H1 (cell line): ENCODE measurements around the gene AQP12A. TPM values are rescaled to one million over a fixed set of nuclear protein-coding genes. Genes with fewer than 3 reads are reported as not detected.
"Not testable (repeated sequence)": the region's sequence is repeated elsewhere in the genome, so short reads cannot be mapped to it uniquely, and the experiment has no call there.

ENCODE experiments used
- CTCF ChIA-PET: fragments of 300-600 bp; sonication (Branson Sonifier 250); formaldehyde crosslinking; loops from one replicate; lab custom pipeline; 2021; ENCODE audit not compliant: partially characterized antibody; lab: Charles Lee
- POLR2A ChIA-PET: fragments of 300-600 bp; sonication (Branson Sonifier 250); formaldehyde crosslinking; loops from one replicate; lab custom pipeline; 2021; ENCODE audit warnings: inconsistent platforms; ENCODE audit not compliant: partially characterized antibody; lab: Charles Lee
- DNase-seq, 2 experiments: peaks; one replicate each; pipeline versions ENCODE4 v3.0.0 to v3.0.0-alpha.2; 2010 to 2022; ENCODE audit warnings: low spot score in 2 of 2, low read depth in 1 of 2, mixed read lengths in 1 of 2
- FAIRE-seq: peaks from 2 replicates; lab custom pipeline; 2011; peaks lifted over from hg19 to GRCh38; lab: Jason Lieb, UNC
- H2AFZ ChIP-seq: 2 replicates; pipeline ENCODE4 v1.8.1; 2012; ENCODE audit warnings: low read length, inconsistent platforms
- H2AK5ac ChIP-seq: 2 replicates; pipeline ENCODE4 v1.6.1; 2013; ENCODE audit warnings: low read depth, low read length
- H2BK120ac ChIP-seq: replicated peaks from 2 replicates; pipeline ENCODE3; 2013; ENCODE audit warnings: low read depth, low read length, inconsistent platforms
- H2BK12ac ChIP-seq: 2 replicates; pipeline ENCODE4 v1.6.1; 2013; ENCODE audit warnings: low read depth, low read length
- H2BK15ac ChIP-seq: 2 replicates; pipeline ENCODE4 v1.6.1; 2013; ENCODE audit warnings: low read length
- H2BK20ac ChIP-seq: 2 replicates; pipeline ENCODE4 v1.6.1; 2013; ENCODE audit warnings: low read length
- H2BK5ac ChIP-seq: 2 replicates; pipeline ENCODE4 v1.6.1; 2013; ENCODE audit warnings: low read depth, low read length
- H3K14ac ChIP-seq: 2 replicates; pipeline ENCODE4 v1.6.1; 2013; ENCODE audit warnings: inconsistent platforms; ENCODE audit not compliant: insufficient read length
- H3K18ac ChIP-seq: 2 replicates; pipeline ENCODE4 v1.6.1; 2013; ENCODE audit warnings: low read length; ENCODE audit errors: extremely low read depth
- H3K23ac ChIP-seq: 2 replicates; pipeline ENCODE4 v1.6.1; 2013; ENCODE audit warnings: inconsistent platforms; ENCODE audit not compliant: insufficient read length
- H3K23me2 ChIP-seq: 2 replicates; pipeline ENCODE4 v1.6.1; 2013; ENCODE audit warnings: low read depth, low read length
- H3K27ac ChIP-seq: 2 replicates; pipeline ENCODE4 v1.6.1; 2011; ENCODE audit warnings: low read depth, low read length, inconsistent platforms
- H3K27me3 ChIP-seq, 4 experiments: replicated peaks in 1 of 4; 1 replicate in 1 of 4; 2 replicates in 3 of 4; pipeline versions ENCODE4 v1.6.1 to v1.8.1; 2011 to 2013; ENCODE audit warnings: low read length in 3 of 4, mild to moderate bottlenecking in 3 of 4, inconsistent platforms in 2 of 4, mixed read lengths in 2 of 4, moderate library complexity in 1 of 4; ENCODE audit not compliant: control insufficient read depth in 3 of 4, insufficient read depth in 3 of 4; ENCODE audit errors: extremely low read depth in 1 of 4
- H3K36me3 ChIP-seq, 4 experiments: 2 replicates each; pipeline versions ENCODE4 v1.6.1 to v1.8.1; 2011 to 2013; ENCODE audit warnings: mild to moderate bottlenecking in 4 of 4, low read length in 3 of 4, moderate library complexity in 2 of 4, control low read depth in 1 of 4, inconsistent platforms in 1 of 4; ENCODE audit not compliant: insufficient read depth in 4 of 4, control insufficient read depth in 2 of 4
- H3K4ac ChIP-seq: replicated peaks from 2 replicates; pipeline ENCODE3; 2013; ENCODE audit warnings: low read length, low read depth, mixed read lengths, inconsistent platforms; ENCODE audit not compliant: insufficient read length
- H3K4me1 ChIP-seq, 4 experiments: replicated peaks in 1 of 4; 1 replicate in 1 of 4; 2 replicates in 3 of 4; pipeline versions ENCODE4 v1.6.1 to v1.8.1; 2011 to 2013; ENCODE audit warnings: low read length in 3 of 4, inconsistent platforms in 2 of 4, mixed read lengths in 1 of 4; ENCODE audit not compliant: insufficient read depth in 4 of 4, control insufficient read depth in 3 of 4
- H3K4me2 ChIP-seq, 2 experiments: 2 replicates each; pipeline versions ENCODE4 v1.6.1 to v1.8.1; 2011 to 2013; ENCODE audit warnings: low read depth in 2 of 2, low read length in 2 of 2, control low read depth in 1 of 2, inconsistent platforms in 1 of 2, mild to moderate bottlenecking in 1 of 2; ENCODE audit not compliant: insufficient read depth in 1 of 2
- H3K4me3 ChIP-seq, 4 experiments: fragments of 200-600, 300-600 bp in 1 of 4; sonication (generic), shearing (Covaris generic), sonication (Bioruptor Twin) in 1 of 4; 2 replicates each; pipeline versions ENCODE4 v1.5.1 to v1.8.1; 2011 to 2016; ENCODE audit warnings: low read length in 4 of 4, low read depth in 3 of 4, control low read depth in 2 of 4, inconsistent platforms in 2 of 4, mild to moderate bottlenecking in 2 of 4, mixed read lengths in 1 of 4, moderate library complexity in 1 of 4; ENCODE audit not compliant: insufficient read depth in 2 of 4; ENCODE audit errors: extremely low read depth in 1 of 4
- H3K56ac ChIP-seq: replicated peaks from 2 replicates; pipeline ENCODE3; 2013; ENCODE audit warnings: low read depth, mild to moderate bottlenecking, mixed read lengths, low read length, inconsistent platforms; ENCODE audit not compliant: insufficient read length
- H3K79me1 ChIP-seq: 2 replicates; pipeline ENCODE4 v1.6.1; 2013; ENCODE audit warnings: low read depth, low read length, control low read depth
- H3K79me2 ChIP-seq, 2 experiments: 2 replicates each; pipeline versions ENCODE4 v1.6.1 to v1.8.1; 2012 to 2013; ENCODE audit warnings: low read length in 2 of 2, mild to moderate bottlenecking in 2 of 2, inconsistent platforms in 1 of 2; ENCODE audit not compliant: insufficient read depth in 2 of 2, control insufficient read depth in 1 of 2
- H3K9ac ChIP-seq, 4 experiments: replicated peaks in 1 of 4; 1 replicate in 1 of 4; 2 replicates in 3 of 4; pipeline versions ENCODE4 v1.6.1 to v1.8.1; 2011 to 2013; ENCODE audit warnings: low read depth in 3 of 4, low read length in 3 of 4, control low read depth in 2 of 4, mild to moderate bottlenecking in 2 of 4, moderate library complexity in 2 of 4, inconsistent platforms in 1 of 4; ENCODE audit errors: extremely low read depth in 1 of 4
- H3K9me3 ChIP-seq, 2 experiments: 2 replicates each; pipeline versions ENCODE4 v1.6.1 to v1.8.1; 2012 to 2013; ENCODE audit warnings: mild to moderate bottlenecking in 2 of 2, moderate library complexity in 2 of 2, control low read depth in 1 of 2, inconsistent platforms in 1 of 2, low read depth in 1 of 2, low read length in 1 of 2, mixed read lengths in 1 of 2; ENCODE audit not compliant: insufficient read depth in 2 of 2
- H4K20me1 ChIP-seq, 2 experiments: replicated peaks in 1 of 2; 2 replicates each; pipeline versions ENCODE3 to v1.8.1; 2011 to 2013; ENCODE audit warnings: inconsistent platforms in 2 of 2, low read length in 2 of 2, mild to moderate bottlenecking in 1 of 2; ENCODE audit not compliant: insufficient read depth in 2 of 2, control insufficient read depth in 1 of 2
- H4K5ac ChIP-seq: 2 replicates; pipeline ENCODE4 v1.6.1; 2013; ENCODE audit warnings: low read length, low read depth, mixed read lengths, inconsistent platforms; ENCODE audit not compliant: insufficient read length
- H4K8ac ChIP-seq: 2 replicates; pipeline ENCODE4 v1.8.0; 2013; ENCODE audit warnings: mild to moderate bottlenecking, moderate library complexity, low read length, inconsistent platforms; ENCODE audit not compliant: insufficient read depth; ENCODE audit errors: extremely low read depth
- H4K91ac ChIP-seq: replicated peaks from 2 replicates; pipeline ENCODE3; 2013; ENCODE audit warnings: low read length, mixed read lengths, inconsistent platforms; ENCODE audit not compliant: insufficient read length
- WGBS, 2 experiments: shearing (Covaris generic) in 1 of 2; methylation state at CpG; one replicate each; pipeline versions ENCODE4 v1.1.6 to v1.1.7; 2013 to 2015; ENCODE audit warnings: low lambda C conversion rate in 2 of 2, mixed read lengths in 2 of 2, inconsistent platforms in 1 of 2, low coverage in 1 of 2, missing lambda C conversion rate in 1 of 2; ENCODE audit not compliant: insufficient replicate concordance in 2 of 2, insufficient coverage in 1 of 2, insufficient read length in 1 of 2; ENCODE audit errors: extremely low coverage in 1 of 2, missing lambda C conversion rate in 1 of 2; 5-methylcytosine and 5-hydroxymethylcytosine counted together
- long read RNA-seq, 2 experiments: library from RNA in 1 of 2; library from capped mRNA in 1 of 2; stranded (forward); transcript quantifications; one replicate each; pipeline ENCODE4 v2.0.0, GENCODE V29; 2021; ENCODE audit warnings: inconsistent platforms in 1 of 2
- polyA minus RNA-seq, 3 experiments: library from RNA; depleted of rRNA, polyadenylated mRNA; stranded (reverse); fragments of >200 nt; gene quantifications; 1 replicate in 2 of 3; 2 replicates in 1 of 3; pipeline ENCODE4 v1.2.3, GENCODE V29; 2011
- polyA plus RNA-seq, 7 experiments: library from polyadenylated mRNA; depleted of rRNA in 3 of 7; stranded (reverse) in 5 of 7; unstranded in 2 of 7; fragments of >200 nt in 5 of 7; fragments of 200-250 nt in 2 of 7; gene quantifications; 1 replicate in 5 of 7; 2 replicates in 1 of 7; 4 replicates in 1 of 7; pipeline versions ENCODE4 v1.2.1 to v1.2.3, GENCODE V29; 2011 to 2013; ENCODE audit warnings: missing spikeins in 2 of 7, mixed read lengths in 2 of 7
- total RNA-seq: library from RNA; stranded (reverse); fragmentation: NEBNext Ultra II Directional; extraction: Animal tissue kit (Norgen Biotek cat#: 25700); gene quantifications from 2 replicates; pipeline ENCODE4 v1.2.1, GENCODE V29; 2021

AQP12A gene, protein sequence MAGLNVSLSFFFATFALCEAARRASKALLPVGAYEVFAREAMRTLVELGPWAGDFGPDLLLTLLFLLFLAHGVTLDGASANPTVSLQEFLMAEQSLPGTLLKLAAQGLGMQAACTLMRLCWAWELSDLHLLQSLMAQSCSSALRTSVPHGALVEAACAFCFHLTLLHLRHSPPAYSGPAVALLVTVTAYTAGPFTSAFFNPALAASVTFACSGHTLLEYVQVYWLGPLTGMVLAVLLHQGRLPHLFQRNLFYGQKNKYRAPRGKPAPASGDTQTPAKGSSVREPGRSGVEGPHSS
- total RNA-seq: not detected in 2 replicates
- polyA plus RNA-seq (2011; rRNA removed): not detected in 2 replicates
- polyA plus RNA-seq (2011; cell fraction: cytosol; rRNA removed): not detected
- polyA plus RNA-seq (2011; cell fraction: nucleus; rRNA removed): not detected
- not detected in 4 replicates for polyA plus RNA-seq (2012, experiment 1 of 2)
- not detected for polyA plus RNA-seq (2012, experiment 2 of 2)
- polyA plus RNA-seq (2013, experiment 1 of 2): not detected
- not detected for polyA plus RNA-seq (2013, experiment 2 of 2)
- polyA minus RNA-seq (2011; rRNA and poly(A)+ RNA removed): not detected in 2 replicates
- polyA minus RNA-seq (2011; cell fraction: cytosol; rRNA and poly(A)+ RNA removed): not detected
- not detected for polyA minus RNA-seq (2011; cell fraction: nucleus; rRNA and poly(A)+ RNA removed)
- long read RNA-seq, experiment 1: 0 reads
- long read RNA-seq, experiment 2: 0 reads

DNA sequence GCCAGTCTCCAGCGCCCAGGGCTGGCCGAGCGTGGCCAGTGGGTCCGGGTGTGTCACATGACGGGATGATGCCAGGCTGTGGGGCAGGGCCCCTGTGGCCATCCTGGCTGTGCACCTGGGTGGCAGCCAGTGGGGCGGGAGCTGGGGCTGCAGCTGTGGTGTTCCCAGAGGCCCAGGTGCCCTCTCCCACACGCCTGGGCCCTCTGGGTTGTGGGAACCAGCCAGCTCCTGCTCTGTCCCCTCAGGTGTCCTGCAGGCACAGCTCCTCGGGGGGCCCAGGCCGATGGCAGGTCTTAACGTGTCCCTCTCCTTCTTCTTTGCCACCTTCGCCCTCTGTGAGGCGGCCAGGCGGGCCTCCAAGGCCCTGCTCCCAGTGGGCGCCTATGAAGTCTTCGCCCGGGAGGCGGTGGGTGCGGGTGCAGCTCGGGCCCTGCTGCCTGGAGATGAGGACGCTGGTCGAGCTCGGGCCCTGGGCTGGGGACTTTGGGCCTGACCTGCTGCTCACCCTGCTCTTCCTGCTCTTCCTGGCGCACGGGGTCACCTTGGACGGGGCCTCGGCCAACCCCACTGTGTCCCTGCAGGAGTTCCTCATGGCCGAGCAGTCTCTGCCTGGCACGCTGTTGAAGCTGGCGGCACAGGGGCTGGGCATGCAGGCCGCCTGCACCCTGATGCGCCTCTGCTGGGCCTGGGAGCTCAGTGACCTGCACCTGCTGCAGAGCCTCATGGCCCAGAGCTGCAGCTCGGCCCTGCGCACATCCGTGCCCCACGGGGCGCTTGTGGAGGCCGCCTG, at the start of gene AQP12A:
TSS of gene AQP12A (plus strand) at position 236 of the 790 bp plus-strand sequence. CDS start at position 284, 48 bp downstream.
- H3K27me3 ChIP-seq, H2BK120ac ChIP-seq, H2BK15ac ChIP-seq, H4K5ac ChIP-seq, H2BK12ac ChIP-seq, H3K79me1 ChIP-seq, H3K9me3 ChIP-seq, H2AK5ac ChIP-seq, H3K56ac ChIP-seq, H3K4me1 ChIP-seq, FAIRE-seq, H3K4me3 ChIP-seq, H4K91ac ChIP-seq, H3K9ac ChIP-seq, H2BK20ac ChIP-seq, H3K27ac ChIP-seq, H2BK5ac ChIP-seq, H3K23ac ChIP-seq, H4K8ac ChIP-seq, H3K18ac ChIP-seq, H3K4me2 ChIP-seq, H3K4ac ChIP-seq, POLR2A ChIA-PET, H3K23me2 ChIP-seq, H3K36me3 ChIP-seq, H2AFZ ChIP-seq, H3K79me2 ChIP-seq, H3K14ac ChIP-seq, H4K20me1 ChIP-seq: not testable (repeated sequence)
- CTCF ChIA-PET: interaction anchor here (1.2 kb wide), 1 partner anchor 96 kb away, joined by 3 read pairs; no protein-coding TSS in a partner anchor
- DNase-seq: peak in 1 of 2 experiments; percentile 49
- 88% methylated on average over 17 of the region's 37 CpGs; no CpG with 5 or more reads in 1 of the 2 experiments for WGBS, 2 experiments
